ENCODE results near the gene RBBP7. TPM values are rescaled to one million over a fixed set of nuclear protein-coding genes. Genes with fewer than 3 reads are reported as not detected.
A peak's percentile ranks its signal among the peaks of the same experiment; 100 is the strongest.

Gene RBBP7
- total RNA-seq (100 to 1,000 TPM in 6 of 9 donors, 10 to 100 TPM in 3; 88.7 to 124 (median 107) TPM), polyA plus RNA-seq (100 to 1,000 TPM in 1 of 2 donors, 10 to 100 TPM in 1; 93.3 to 110 TPM)
- long read RNA-seq, donor 1, transcript RBBP7-203 (12 exons, 2,333 nt) = major isoform, 123 of 164 reads
- long read RNA-seq, donor 1, transcript RBBP7-204 (12 exons, 1,904 nt) = minor isoform, 9 of 164 reads
- long read RNA-seq, donor 1, partial matches to known transcripts = 4 of 164 reads
- long read RNA-seq, donor 1, other reads (novel, unspliced or antisense) = 25 of 164 reads
- long read RNA-seq, donor 2, transcript RBBP7-203 (12 exons, 2,333 nt) = major isoform, 527 of 607 reads
- long read RNA-seq, donor 2, transcript RBBP7-204 (12 exons, 1,904 nt) = minor isoform, 16 of 607 reads
- long read RNA-seq, donor 2, transcript RBBP7-202 (12 exons, 2,036 nt) = minor isoform, 15 of 607 reads
- long read RNA-seq, donor 2, partial matches to known transcripts = 15 of 607 reads
- long read RNA-seq, donor 2, other reads (novel, unspliced or antisense) = 34 of 607 reads
- long read RNA-seq, donor 3, transcript RBBP7-202 (12 exons, 2,036 nt) = minor isoform, 5 of 178 reads
- long read RNA-seq, donor 3, transcript RBBP7-203 (12 exons, 2,333 nt) = major isoform, 156 of 178 reads
- long read RNA-seq, donor 3, partial matches to known transcripts = 0 of 178 reads
- long read RNA-seq, donor 3, other reads (novel, unspliced or antisense) = 14 of 178 reads

DNA sequence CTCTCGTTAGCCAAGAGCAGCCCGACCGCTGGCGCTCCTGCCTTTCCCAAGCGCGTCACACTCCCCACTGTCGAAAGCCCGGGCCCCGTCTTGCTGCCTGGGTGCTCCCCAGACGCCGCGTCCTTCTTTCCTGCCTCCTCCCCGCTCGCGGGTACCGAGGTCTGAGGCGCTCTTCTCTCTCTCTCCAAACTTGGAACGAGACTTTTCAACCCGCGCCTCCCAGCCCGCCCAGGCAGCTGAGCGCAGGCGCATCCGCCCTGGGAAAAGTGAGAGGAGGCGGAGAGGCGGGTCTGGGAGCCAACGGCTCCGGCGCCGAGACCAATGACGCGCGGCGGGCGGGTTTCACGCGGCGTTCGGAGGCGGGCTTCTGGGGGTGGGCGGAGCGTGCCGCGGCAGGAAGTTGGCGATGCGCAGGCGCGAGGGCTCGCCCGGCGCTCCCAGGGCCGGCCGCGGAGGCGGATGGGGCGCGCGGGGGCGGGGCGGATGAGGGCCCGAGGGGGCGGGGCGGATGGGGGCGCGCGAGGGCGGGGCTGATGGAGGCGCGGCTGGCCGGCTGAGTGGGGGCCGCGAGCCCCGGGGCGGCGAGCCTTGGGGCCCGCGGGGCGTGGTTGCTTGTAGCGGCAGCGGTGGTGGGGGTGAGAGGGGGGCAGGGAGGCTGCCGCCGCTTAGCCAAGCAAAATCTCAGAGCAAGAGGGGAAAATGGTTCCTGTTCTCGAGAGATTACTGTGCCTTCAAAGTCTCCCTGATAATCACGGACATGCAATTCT lies at the start of gene RBBP7:
RBBP7 (minus strand) TSS at position 268 of the 767 bp plus-strand sequence. CDS start 309 bp downstream, outside the sequence.
- peak within 1 kb of the TSS; percentile 46 to 86 (median 66) for H3K4me3 ChIP-seq
- ATAC-seq (peak; percentile 96 to 98 (median 98)), DNase-seq (peak; percentile 91 to 96 (median 95))
- peaks cover 0 to 29% (median 12%) of the 10 kb centered on the region in 12 donors for H3K4me1 ChIP-seq
- peaks cover 0 to 64% (median 0%) of the 10 kb centered on the region in 9 donors for H3K27me3 ChIP-seq
- no peaks in the 10 kb centered on the region for H3K9me3 ChIP-seq
- H3K36me3 ChIP-seq = peaks cover 0 to 9% (median 0%) of the 10 kb centered on the region in 9 donors
- 1 to 12% (median 1%) methylated on average over 23 to 84 of the region's 84 CpGs for WGBS, 4 donors
- intact Hi-C loops (cut with DNase I) = loop anchor here in 1 of 10 donors (2.0 to 5.0 kb wide), 2 partner anchors 83 to 151 kb away; partner anchors contain the start of genes SYAP1 and TXLNG
- TF ChIP-seq POLR2A (IDR thresholded peaks at IDR 0.05) (peak in 1 of 2 donors; percentile 88), CTCF (IDR thresholded peaks at IDR 0.05) (no peak)
- peak within 1 kb of the TSS; percentile 87 to 97 (median 92) for H3K27ac ChIP-seq

DNA sequence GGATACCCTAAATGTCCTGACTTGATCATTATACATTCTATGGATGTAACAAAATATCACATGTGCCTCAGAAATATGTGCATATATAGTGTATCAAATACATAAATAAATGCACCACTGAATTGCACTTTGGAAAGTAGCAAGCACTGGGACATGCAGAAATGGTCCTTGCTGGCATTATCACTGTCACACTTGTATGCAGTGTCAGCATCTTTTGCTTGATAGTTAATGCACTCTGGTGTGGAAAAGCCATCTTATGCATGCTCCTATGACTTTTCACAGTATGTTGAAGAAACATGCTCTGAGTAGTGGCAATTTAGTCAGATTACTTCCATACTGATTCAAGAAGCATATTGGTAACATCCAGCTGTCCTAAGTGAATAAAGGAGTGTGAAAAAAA lies 48.8 kb upstream of the RBBP7 start:
- no peak for TF ChIP-seq CTCF (IDR thresholded peaks at IDR 0.05)
- TF ChIP-seq POLR2A (IDR thresholded peaks at IDR 0.05) = no peak
- DNase-seq = no peak
- Histone ChIP-seq H3K4me1 (no peaks in the 10 kb centered on the region), H3K27me3 (peaks cover 0 to 42% (median 0%) of the 10 kb centered on the region in 9 donors), H3K9me3 (no peaks in the 10 kb centered on the region), H3K36me3 (no peaks in the 10 kb centered on the region), H3K27ac (no peak overlapping the region), H3K4me3 (no peak overlapping the region)
- ATAC-seq = no peak
- intact Hi-C loops (cut with DNase I) = no loop called here

GRCh38 chrX:16917120-16917519 lies 47.0 kb upstream of the RBBP7 start:
- H3K9me3 ChIP-seq = no peaks in the 10 kb centered on the region
- TF ChIP-seq CTCF (IDR thresholded peaks at IDR 0.05) (no peak), POLR2A (IDR thresholded peaks at IDR 0.05) (no peak)
- H3K4me3 ChIP-seq = no peak overlapping the region
- no peak for DNase-seq
- peaks cover 0 to 44% (median 0%) of the 10 kb centered on the region in 9 donors for H3K27me3 ChIP-seq
- no peaks in the 10 kb centered on the region for H3K36me3 ChIP-seq
- intact Hi-C loops (cut with DNase I) = no loop called here
- no peaks in the 10 kb centered on the region for H3K4me1 ChIP-seq
- no peak overlapping the region for H3K27ac ChIP-seq
- no peak for ATAC-seq
- WGBS, 4 donors = 78 to 94% (median 90%) methylated on average over 6 of the region's 6 CpGs
